GM21737 (cell line): ENCODE measurements around the gene ENSA.
"Not testable (repeated sequence)": the region's sequence is repeated elsewhere in the genome, so short reads cannot be mapped to it uniquely, and the experiment has no call there.

ENCODE experiments used
- ATAC-seq: cut with Tn5 transposase; IDR thresholded peaks from one replicate; pipeline ENCODE4 v1.9.1; 2021; ENCODE audit warnings: mild to moderate bottlenecking, moderate library complexity; ENCODE audit not compliant: unreplicated experiment

Gene ENSA

DNA sequence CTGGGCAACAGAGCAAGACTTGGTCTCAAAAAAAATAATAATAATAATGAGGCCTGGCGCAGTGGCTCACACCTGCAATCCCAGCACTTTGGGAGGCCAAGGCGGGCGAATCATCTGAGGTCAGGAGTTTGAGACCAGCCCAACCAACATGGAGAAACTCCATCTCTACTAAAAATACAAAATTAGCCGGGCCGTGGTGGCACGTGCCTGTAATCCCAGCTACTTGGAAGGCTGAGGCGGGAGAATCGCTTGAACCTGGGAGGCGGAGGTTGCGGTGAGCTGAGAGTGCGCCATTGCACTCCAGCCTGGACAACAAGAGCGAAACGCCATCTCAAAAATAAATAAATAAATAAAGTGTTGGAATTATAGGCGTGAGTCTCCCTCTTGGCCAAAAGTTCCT is 47.5 kb downstream of the ENSA start:
- ATAC-seq: not testable (repeated sequence)

DNA sequence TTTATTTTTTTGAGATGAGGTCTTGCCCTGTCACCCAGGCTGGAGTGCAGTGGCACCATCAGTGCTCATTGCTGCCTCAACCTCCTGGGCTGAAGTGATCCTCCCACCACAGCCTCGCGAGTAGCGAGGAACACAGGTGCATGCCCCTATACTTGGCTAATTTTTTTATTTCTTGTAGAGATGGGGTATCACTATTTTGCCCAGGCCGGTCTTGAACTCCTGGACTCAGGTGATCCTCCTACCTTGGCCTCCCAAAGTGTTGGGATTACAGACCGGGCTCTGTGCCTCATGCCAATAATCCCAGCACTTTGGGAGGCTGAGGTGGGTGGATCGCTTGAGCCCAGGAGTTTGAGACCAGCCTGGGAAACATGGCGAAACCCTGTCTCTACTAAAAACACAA is 48.0 kb downstream of the ENSA start:
- ATAC-seq: not testable (repeated sequence)

DNA sequence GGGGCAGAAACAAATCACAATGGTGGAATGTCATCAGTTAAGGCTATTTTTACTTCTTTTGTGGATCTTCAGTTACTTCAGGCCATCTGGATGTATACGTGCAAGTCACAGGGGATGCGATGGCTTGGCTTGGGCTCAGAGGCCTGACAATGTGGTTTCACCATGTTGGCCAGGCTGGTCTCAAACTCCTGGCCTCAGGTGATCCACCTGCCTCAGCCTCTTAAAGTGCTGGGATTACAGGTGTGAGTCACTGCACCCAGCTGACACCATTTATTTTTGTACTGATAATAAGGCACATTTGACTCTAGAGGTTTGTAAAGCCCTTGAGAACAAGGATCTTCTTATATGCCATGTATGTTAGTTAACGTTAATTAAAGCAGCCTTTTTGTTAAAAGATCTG is 48.4 kb downstream of the ENSA start:
- ATAC-seq: not testable (repeated sequence)

DNA sequence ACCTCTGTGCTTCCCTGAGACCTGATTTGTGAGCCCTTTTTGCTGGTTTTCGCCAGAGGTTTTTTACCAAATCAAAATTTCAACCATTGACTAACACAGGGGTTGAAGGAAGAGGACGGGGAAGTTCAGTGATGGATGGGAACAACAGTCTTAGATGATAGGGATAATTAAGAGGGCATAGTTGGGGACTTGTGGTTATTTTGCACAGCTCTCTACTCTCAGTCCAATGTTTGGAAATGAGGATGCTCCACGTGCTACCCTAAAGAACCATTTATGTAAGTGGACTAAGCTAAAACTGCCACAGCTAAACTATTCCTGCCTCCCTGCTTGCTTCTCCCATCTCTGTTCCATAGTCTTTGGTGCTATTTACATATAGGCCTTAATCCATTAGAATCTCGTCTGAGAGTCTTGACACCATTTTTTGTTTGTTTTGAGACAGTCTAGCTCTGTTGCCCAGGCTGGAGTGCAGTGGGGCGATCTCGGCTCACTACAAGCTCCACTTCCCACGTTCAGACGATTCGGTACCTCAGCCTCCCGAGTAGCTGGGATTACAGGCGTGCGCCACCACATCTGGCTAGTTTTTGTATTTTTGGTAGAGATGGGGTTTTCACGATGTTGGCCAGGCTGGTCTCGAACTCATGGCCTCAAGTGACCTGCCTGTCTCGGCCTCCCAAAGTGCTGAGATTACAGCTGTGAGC is 49.3 kb downstream of the ENSA start:
- ATAC-seq: no peak

DNA sequence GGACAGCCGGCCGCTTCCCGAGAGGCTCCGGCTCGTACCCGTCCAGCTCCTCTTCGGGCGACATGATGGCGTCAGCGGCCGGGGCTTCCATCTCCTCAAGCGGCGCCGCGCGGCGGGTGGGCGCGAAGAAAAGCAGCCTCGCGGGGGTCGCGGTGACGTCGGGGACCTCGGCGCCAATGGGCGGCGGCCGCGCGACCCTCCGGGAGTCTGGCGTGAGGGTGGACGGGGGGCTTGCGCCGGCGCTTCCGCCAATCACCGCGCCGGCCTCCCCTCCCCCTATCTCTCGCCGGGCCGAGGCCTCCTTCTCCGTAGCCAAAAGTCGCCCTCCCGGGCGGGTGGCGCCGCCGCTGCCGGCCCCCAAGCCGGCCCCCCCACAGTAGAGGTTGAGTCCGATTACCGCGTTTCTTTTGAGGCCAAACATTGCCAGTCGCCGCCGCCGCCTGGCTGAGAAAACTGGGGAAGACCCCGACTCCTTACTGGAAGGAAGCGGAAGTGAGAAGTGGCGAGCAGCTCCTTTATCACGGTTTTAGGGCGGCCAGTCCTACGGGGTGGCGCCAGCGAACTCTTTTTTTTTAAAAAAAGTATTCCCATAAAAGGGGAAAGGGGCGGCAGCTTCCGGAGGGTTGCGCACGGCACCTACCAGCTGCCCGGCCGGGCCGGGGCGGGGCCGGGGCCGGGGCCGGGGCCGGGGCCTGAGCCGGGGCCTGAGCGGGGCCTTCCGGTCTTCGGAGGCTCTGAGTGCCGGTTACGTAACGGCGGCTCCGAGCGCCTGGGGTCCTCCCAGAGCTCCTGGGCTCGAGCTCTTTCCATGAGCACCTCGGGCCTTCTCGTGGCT is 50.1 kb downstream of the ENSA start, which contains the start of gene MCL1:
TSS of gene MCL1 (minus strand) at position 501 of the 835 bp plus-strand sequence. CDS start at position 421, 80 bp downstream.
- ATAC-seq: peak; percentile 87

DNA sequence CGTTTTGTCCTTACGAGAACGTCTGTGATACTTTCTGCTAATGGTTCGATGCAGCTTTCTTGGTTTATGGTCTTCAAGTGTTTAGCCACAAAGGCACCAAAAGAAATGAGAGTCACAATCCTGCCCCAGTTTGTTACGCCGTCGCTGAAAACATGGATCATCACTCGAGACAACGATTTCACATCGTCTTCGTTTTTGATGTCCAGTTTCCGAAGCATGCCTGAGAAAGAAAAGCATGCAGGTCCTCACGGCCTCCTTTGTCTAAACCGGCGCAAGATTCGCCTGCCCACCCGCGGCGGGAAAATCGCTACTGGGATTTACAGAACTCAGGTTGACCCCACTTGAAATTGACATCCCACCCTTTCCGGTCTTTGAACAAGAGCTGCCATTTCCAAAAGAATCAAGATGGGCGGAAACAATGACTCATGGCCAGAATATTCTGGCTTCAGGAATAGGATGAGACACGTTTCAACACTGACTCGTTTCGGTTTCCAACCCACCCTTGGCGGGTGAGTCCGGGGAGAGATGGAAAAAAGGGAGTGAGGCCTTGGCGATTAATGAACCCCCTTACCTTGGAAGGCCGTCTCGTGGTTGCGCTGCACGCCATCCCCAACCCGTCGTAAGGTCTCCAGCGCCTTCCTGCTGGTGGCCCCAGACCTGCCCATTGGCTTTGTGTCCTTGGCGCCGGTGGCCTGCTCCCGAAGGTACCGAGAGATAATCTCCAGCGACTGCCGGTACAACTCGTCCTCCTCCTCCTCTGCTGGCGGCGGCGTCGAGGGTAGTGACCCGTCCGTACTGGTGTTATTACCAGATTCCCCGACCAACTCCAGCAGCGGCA is 50.9 kb downstream of the ENSA start:
- ATAC-seq: no peak

DNA sequence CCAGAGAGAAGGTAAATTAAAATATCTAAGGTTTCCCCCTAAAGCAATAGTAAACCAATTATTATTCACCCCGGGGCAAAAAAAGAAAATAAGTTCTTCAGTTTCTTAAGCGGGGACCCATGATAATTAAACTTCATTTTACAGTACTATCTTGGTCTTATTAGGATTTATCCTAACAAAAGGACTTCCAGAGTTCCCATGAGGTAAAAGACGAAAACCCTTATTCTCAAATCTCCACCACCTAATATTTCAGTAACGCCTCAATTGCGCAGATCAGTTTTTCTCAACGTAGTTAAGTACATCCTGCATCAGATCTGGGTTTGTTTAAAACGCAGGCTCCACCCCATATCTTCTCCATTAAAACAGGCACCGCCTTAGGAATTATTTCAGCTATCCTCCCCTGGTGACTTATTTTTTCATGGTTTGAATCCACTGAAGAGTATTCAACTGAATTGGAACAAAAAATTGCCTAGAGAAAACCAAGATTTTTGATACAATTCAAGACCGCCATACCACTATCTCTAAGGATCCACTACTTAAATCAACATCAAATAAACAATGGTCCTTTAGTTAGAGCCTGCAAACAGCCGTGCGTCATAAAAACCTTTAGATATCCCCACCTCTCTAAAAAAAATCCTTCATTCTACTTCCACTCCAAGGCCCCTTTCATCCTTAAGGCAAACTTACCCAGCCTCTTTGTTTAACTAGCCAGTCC is 51.7 kb downstream of the ENSA start:
- ATAC-seq: no peak

DNA sequence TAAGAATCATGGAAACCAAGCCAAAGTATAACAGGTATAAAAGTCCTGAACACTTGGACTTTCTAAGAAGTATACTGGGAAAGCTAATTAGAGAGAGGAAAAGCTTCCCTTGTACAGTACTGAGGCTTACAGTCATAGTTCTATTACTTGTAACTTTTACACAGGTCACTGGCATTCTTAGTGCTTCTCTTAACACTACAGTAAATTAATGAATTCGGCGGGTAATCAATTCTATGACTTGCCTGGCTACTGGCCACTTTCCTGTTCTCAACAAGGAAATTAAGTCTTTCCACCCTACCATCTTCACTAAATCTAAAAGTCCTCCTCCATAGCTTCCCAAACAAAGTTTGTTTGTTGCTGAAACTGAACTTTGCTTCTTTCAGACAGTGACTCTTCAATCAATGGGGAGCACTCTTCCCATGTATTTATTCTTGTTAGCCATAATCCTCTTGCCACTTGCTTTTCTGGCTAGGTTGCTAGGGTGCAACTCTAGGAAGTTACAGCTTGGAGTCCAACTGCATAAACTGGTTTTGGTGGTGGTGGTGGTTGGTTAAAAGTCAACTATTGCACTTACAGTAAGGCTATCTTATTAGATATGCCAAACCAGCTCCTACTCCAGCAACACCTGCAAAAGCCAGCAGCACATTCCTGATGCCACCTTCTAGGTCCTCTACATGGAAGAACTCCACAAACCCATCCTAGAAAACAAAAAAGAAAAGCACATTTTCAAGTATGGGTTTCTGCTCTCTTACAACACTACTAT is 52.4 kb downstream of the ENSA start:
- no peak for ATAC-seq

DNA sequence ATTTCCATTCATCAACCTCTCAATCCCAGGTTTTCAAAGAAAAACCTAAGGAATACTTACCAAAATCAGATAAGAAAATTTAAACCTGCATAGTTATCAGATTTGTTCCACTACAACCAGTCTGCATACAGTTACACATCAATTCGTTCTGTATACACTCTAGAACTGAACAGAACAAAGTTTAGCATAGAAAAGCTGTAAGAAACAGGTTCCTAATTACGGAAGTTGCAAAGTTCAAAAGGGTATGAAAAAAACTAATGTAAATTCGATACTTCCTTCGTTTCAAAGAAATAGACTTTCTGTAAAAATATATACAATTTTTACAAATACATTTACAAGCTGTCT is 53.1 kb downstream of the ENSA start:
- no peak for ATAC-seq

DNA sequence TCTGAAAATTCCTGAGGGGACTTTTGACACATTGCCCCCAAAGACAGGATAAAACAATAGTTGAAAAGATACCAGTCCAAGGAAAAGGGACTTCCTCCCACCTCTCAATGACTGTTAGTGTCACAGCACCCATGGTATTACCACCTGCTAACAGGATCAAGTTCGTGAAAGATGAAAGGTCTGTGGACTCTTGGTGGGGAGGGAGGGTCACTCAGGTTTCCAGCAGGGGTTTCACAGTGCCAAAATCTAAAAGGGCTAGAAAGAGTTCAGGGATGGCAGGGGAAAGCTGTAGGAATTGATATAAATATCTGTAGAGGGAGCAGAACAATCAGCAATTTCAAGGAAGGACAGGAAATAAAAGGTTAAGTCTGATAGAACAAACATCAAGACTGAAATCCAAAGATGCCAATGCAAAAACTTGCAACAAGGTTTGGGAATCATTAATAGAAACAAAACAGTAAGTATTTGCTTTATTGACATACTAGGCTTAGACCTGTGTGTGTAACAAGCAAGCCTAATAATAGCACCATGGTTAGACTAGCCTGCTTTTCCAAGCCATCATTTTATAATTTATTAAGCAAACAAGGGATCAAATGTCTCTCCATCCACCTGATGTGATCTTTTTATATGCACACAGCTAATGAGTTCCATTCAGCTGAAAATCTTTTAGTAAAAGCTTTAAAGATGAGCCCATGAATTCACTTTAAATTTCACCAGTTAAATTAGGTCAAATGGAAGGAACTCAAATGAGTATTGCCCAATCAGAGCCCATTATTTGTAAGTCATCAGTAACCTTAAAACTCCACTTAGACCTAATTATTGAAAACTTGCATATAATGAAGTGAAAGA is 53.7 kb downstream of the ENSA start:
- no peak for ATAC-seq

DNA sequence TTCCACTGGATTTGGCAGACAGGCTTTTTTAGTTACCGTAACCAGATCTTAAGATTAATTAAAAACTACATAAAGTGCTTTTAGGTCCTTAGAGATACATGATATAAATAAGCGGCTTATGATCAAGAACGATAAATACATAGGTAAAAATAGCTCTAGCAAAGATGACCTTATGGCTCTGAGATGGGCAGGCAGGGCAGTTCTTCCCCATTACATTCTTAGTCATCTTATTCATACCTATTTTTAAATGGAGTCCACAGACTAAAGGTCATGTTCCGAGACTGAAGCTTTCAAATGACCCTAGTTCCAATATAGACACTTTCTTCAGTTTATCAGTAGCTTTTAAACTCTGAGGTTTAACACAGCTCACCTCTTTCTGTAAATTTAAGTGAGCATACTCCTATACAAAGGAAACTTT is 54.3 kb downstream of the ENSA start:
- no peak for ATAC-seq

DNA sequence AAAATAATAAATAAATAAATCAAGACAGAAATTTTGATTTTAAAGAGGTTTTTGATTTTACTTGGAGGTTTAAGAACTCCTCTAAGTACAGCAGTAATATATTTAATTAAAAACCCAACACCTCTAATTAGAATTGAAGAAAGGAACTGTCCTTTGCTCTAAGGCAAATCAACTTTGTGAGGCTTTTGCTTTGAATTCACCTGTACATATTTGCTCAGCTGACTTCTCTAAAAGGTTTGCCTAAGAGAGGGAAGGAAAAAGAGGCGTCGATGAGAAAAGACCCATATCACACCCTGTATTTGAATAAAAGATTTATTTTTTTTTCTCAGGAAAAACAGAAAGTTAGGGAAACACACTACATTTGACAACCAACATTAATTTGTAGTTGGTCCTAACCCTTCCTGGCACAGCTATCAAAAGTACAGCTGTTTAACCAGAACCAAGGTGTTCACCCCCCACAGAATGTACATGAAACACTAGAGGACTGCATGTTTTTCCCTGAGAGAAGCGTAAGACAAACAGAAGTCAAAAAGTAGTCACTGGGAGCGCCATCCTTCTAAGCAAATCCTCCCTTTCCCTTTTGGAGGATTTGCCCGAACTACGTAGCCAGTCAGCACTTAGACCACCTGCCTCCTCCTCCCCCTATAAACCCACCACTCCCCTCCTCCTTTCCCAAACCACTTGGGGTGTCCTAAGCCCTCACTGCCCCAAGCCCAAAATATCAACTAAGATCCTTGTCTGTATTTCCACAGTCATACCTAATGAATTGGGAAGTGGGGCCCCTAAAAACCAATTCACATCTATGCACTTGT is 54.9 kb downstream of the ENSA start:
- no peak for ATAC-seq

DNA sequence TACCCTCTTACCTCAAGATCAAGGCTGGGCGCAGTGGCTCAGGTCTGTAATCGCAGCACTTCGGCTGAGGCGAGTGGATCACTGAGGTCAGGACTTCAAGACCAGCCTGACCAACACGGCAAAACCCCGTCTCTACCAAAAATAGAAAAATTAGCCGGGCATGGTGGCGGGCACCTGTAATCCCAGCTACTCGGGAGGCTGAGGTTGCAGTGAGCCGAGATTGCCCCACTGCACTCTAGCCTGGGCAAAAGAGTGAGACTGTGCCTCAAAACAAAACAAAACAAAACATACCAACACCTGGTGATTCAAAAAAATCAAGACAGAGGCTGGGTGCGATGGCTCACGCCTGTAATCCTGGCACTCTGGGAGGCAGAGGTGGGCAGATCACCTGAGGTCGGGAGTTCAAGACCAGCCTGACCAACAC is 55.8 kb downstream of the ENSA start:
- ATAC-seq: not testable (repeated sequence)

DNA sequence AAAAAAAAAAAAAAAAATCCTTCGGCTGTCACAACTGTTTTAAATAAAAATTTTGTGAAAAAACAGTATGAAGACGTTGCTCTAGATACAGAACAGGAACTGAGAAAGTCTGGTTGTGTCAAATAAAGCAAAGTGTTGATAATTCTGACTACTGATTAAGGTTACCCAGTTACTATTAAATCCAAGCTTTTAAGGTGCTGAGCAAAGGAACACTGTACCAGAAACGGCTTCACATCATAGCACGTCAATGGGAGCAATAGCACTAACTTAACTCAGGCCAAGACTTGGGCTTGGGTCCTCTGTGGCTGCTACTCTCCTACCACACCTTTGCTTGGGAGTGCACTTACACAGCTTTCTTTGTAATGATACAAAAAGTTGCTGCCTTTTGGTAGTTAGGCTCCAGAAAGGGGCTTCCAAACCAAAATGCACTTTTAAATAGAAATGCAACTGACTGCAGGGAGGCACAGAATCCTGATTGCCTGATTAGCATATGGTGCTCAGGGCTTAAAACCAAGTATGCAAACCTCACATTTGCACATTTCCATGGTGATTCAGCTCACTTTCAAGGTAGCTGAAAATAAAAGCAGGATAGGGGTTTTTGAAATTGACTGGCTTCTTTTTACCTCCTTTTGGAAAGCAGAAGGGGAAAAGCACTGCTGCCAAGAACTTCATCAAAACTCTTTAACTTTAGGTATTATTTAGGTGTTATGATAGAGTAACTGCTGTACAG is 56.3 kb downstream of the ENSA start:
- no peak for ATAC-seq
